Testis (tissue), 3 donors: ENCODE measurements around the gene KIF2A. TPM values are rescaled to one million over a fixed set of nuclear protein-coding genes. Genes with fewer than 3 reads are reported as not detected.

Experiments
- DNase-seq: peaks from one replicate; pipeline ENCODE4 v3.0.0-alpha.2; 2019
- H3K27ac ChIP-seq, 2 donors: fragments of 200-600 bp; sonication (generic); one replicate each; pipeline ENCODE4 v1.5.1; 2019
- H3K27me3 ChIP-seq: fragments of 200-600 bp; sonication (generic); one replicate; pipeline ENCODE4 v1.5.1; 2019
- H3K36me3 ChIP-seq: fragments of 200-600 bp; sonication (generic); one replicate; pipeline ENCODE4 v1.5.1; 2017; ENCODE audit warnings: low read depth; ENCODE audit errors: missing control alignments
- H3K4me1 ChIP-seq: fragments of 200-600 bp; sonication (generic); one replicate; pipeline ENCODE4 v1.5.1; 2019
- H3K4me3 ChIP-seq, 2 donors: fragments of 200-600 bp; sonication (generic); one replicate each; pipeline ENCODE4 v1.5.1; 2017 to 2019
- H3K9me3 ChIP-seq: fragments of 200-600 bp; sonication (generic); one replicate; pipeline ENCODE4 v1.5.1; 2017
- CTCF ChIP-seq, 3 experiments: fragments of 450-650 bp in 2 of 3; fragments of 200-600 bp in 1 of 3; sonication (generic) in 1 of 3; IDR thresholded peaks; one replicate each; pipeline ENCODE4 v1.5.1; 2016 to 2019; ENCODE audit warnings: antibody characterized with exemption in 3 of 3, mild to moderate bottlenecking in 2 of 3, moderate library complexity in 1 of 3
- POLR2A ChIP-seq: fragments of 450-650 bp; IDR thresholded peaks from one replicate; pipeline ENCODE4 v1.6.1; 2017; ENCODE audit warnings: antibody characterized with exemption, mild to moderate bottlenecking, moderate library complexity
- WGBS, 2 donors: methylation state at CpG; one replicate each; pipeline ENCODE4 v1.1.5; 2018; 5-methylcytosine and 5-hydroxymethylcytosine counted together
- intact Hi-C: fragments of 100-400 bp; cut with DNase I; formaldehyde crosslinking; loops from one replicate; pipeline ENCODE4 v1.15.1; 2023; ENCODE audit warnings: low total_unique reads
- polyA plus RNA-seq: library from polyadenylated mRNA; stranded (reverse); fragments of 350-450 nt; fragmentation: Illumina TruSeq; extraction: RNeasy Lipid Tissue Mini Kit (QIAGEN cat#74804); gene quantifications from one replicate; pipeline ENCODE4 v1.2.3, GENCODE V29; 2014; ENCODE audit warnings: low read depth, low replicate concordance; ENCODE audit not compliant: insufficient read depth
- total RNA-seq, 2 donors: library from RNA; depleted of rRNA; stranded (reverse); fragments of >200 nt; gene quantifications; one replicate each; pipeline ENCODE4 v1.2.3, GENCODE V29; 2016

The KIF2A gene
- total and polyA plus RNA-seq, 3 donors from 2014 or later: 80.0 to 91.5 (median 86.5) TPM

- TF ChIP-seq POLR2A (no peak), CTCF (IDR thresholded peaks at IDR 0.05) (no peak)
- H3K27me3 ChIP-seq: no peaks in the 10 kb centered on the region
- H3K4me1 ChIP-seq: no peaks in the 10 kb centered on the region
- H3K36me3 ChIP-seq: no peaks in the 10 kb centered on the region
- no peak overlapping the region for H3K27ac ChIP-seq
- no peaks in the 10 kb centered on the region for H3K9me3 ChIP-seq
- intact Hi-C loops: no loop called here
- 77 to 78% methylated on average over 2 of the region's 2 CpGs for WGBS, 2 donors
- no peak for DNase-seq
- H3K4me3 ChIP-seq: no peak overlapping the region
Measured at GRCh38 chr5:62346748-62347147, 40.7 kb downstream of the KIF2A start.

- Histone ChIP-seq H3K27ac (no peak overlapping the region), H3K9me3 (no peaks in the 10 kb centered on the region), H3K27me3 (no peaks in the 10 kb centered on the region), H3K4me3 (no peak overlapping the region), H3K4me1 (no peaks in the 10 kb centered on the region), H3K36me3 (no peaks in the 10 kb centered on the region)
- no peak for TF ChIP-seq POLR2A
- TF ChIP-seq CTCF (IDR thresholded peaks at IDR 0.05): no peak
- no peak for DNase-seq
- intact Hi-C loops: no loop called here
- 81 to 95% methylated on average over 1 of the region's 1 CpG for WGBS, 2 donors
Measured at GRCh38 chr5:62347928-62348327, 41.9 kb downstream of the KIF2A start.

- intact Hi-C loops: no loop called here
- no peak for DNase-seq
- Histone ChIP-seq H3K9me3 (no peaks in the 10 kb centered on the region), H3K4me1 (no peaks in the 10 kb centered on the region), H3K27me3 (no peaks in the 10 kb centered on the region), H3K36me3 (no peaks in the 10 kb centered on the region), H3K27ac (no peak overlapping the region), H3K4me3 (no peak overlapping the region)
- TF ChIP-seq POLR2A (no peak), CTCF (IDR thresholded peaks at IDR 0.05) (no peak)
- WGBS, 2 donors: 97 to 100% methylated on average over 1 of the region's 1 CpG
Measured at GRCh38 chr5:62348723-62349481, 42.9 kb downstream of the KIF2A start.

GRCh38 chr5:62354028-62354874 is 48.2 kb downstream of the KIF2A start:
- H3K36me3 ChIP-seq: no peaks in the 10 kb centered on the region
- no peaks in the 10 kb centered on the region for H3K4me1 ChIP-seq
- no peaks in the 10 kb centered on the region for H3K9me3 ChIP-seq
- H3K27me3 ChIP-seq: no peaks in the 10 kb centered on the region
- intact Hi-C loops: loop anchor here (10.0 kb wide), 1 partner anchor 129 kb away; no protein-coding TSS in a partner anchor
- peak; percentile 39 for DNase-seq
- no peak overlapping the region for H3K27ac ChIP-seq
- no peak overlapping the region for H3K4me3 ChIP-seq
- no peak for TF ChIP-seq POLR2A
- TF ChIP-seq CTCF (IDR thresholded peaks at IDR 0.05): peak; percentile 43 to 65 (median 56)
